Measurements from ENCODE around the gene ARHGAP15. TPM values are rescaled to one million over a fixed set of nuclear protein-coding genes. Genes with fewer than 3 reads are reported as not detected.

ARHGAP15 gene
- total RNA-seq, 2 donors from 2014 or later: 0.86 TPM; not detected in 1

- no peak overlapping the region for H3K4me3 ChIP-seq (ENCODE audit: low read length)
- H3K4me3 Mint-ChIP-seq: no peak overlapping the region
- H3K9me3 Mint-ChIP-seq: no peaks in the 10 kb centered on the region
- no peaks in the 10 kb centered on the region for H3K4me1 ChIP-seq (ENCODE audit: control insufficient read depth, insufficient read depth, low read length)
- peaks cover 11% of the 10 kb centered on the region for H3K4me1 Mint-ChIP-seq
- no peaks in the 10 kb centered on the region for H3K36me3 Mint-ChIP-seq (ENCODE audit: low read depth)
- no peaks in the 10 kb centered on the region for H3K36me3 ChIP-seq (ENCODE audit: control insufficient read depth, insufficient read depth, low read length)
- no peaks in the 10 kb centered on the region for H3K9me3 ChIP-seq (ENCODE audit: control insufficient read depth, low read length)
- H3K9ac ChIP-seq (ENCODE audit: extremely low read depth, low read length, poor library complexity, severe bottlenecking): no peak overlapping the region
- TF ChIP-seq, protein P1, sequence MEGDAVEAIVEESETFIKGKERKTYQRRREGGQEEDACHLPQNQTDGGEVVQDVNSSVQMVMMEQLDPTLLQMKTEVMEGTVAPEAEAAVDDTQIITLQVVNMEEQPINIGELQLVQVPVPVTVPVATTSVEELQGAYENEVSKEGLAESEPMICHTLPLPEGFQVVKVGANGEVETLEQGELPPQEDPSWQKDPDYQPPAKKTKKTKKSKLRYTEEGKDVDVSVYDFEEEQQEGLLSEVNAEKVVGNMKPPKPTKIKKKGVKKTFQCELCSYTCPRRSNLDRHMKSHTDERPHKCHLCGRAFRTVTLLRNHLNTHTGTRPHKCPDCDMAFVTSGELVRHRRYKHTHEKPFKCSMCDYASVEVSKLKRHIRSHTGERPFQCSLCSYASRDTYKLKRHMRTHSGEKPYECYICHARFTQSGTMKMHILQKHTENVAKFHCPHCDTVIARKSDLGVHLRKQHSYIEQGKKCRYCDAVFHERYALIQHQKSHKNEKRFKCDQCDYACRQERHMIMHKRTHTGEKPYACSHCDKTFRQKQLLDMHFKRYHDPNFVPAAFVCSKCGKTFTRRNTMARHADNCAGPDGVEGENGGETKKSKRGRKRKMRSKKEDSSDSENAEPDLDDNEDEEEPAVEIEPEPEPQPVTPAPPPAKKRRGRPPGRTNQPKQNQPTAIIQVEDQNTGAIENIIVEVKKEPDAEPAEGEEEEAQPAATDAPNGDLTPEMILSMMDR (conservative IDR thresholded peaks at IDR 0.05): no peak
- no peaks in the 10 kb centered on the region for H3K27me3 ChIP-seq (ENCODE audit: control insufficient read depth, insufficient read depth, low read length, poor library complexity, severe bottlenecking)
- no peak overlapping the region for H3K27ac ChIP-seq (ENCODE audit: low read depth, low read length)
- no peaks in the 10 kb centered on the region for H3K27me3 Mint-ChIP-seq (ENCODE audit: insufficient read depth)
- WGBS, 2 experiments (ENCODE audit: insufficient coverage in 1 of 2, insufficient read length in 1 of 2): 90 to 93% methylated on average over 4 to 5 of the region's 5 CpGs
- H3K27ac Mint-ChIP-seq: no peak overlapping the region
- DNase-seq: no peak
Observed at GRCh38 chr2:143742581-143742980, 613.4 kb downstream of the ARHGAP15 start.

DNA sequence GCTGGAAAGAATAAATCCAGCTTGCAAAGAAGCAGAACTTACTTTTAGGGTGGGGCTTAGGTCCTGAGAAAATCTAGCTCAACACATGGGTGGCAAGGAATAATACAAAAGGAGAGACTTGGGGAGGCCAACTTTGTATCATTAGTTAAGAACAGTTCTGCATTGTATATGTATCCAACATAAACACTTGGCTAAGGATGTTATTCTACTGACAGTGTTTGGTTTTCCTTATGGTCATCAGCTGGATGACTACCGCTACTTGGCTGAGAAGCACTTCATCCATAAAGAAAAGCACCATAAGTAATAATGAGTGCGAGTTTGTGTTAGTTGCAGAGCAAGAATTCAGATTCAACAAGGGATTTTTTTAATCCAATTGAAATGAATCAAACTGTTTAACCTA, 614.9 kb downstream of the ARHGAP15 start:
- Mint-ChIP-seq H3K27me3 (ENCODE audit: insufficient read depth) (no peaks in the 10 kb centered on the region), H3K36me3 (ENCODE audit: low read depth) (no peaks in the 10 kb centered on the region), H3K27ac (no peak overlapping the region), H3K4me3 (no peak overlapping the region), H3K4me1 (peaks cover 11% of the 10 kb centered on the region), H3K9me3 (no peaks in the 10 kb centered on the region)
- no peaks in the 10 kb centered on the region for H3K27me3 ChIP-seq (ENCODE audit: control insufficient read depth, insufficient read depth, low read length, poor library complexity, severe bottlenecking)
- H3K4me1 ChIP-seq (ENCODE audit: control insufficient read depth, insufficient read depth, low read length): no peaks in the 10 kb centered on the region
- WGBS, 2 experiments (ENCODE audit: insufficient coverage in 1 of 2, insufficient read length in 1 of 2): 95 to 100% methylated on average over 2 of the region's 2 CpGs
- no peak for DNase-seq
- TF ChIP-seq, protein P1 (conservative IDR thresholded peaks at IDR 0.05): no peak
- no peak overlapping the region for H3K4me3 ChIP-seq (ENCODE audit: low read length)
- H3K9ac ChIP-seq (ENCODE audit: extremely low read depth, low read length, poor library complexity, severe bottlenecking): no peak overlapping the region
- no peak overlapping the region for H3K27ac ChIP-seq (ENCODE audit: low read depth, low read length)
- no peaks in the 10 kb centered on the region for H3K9me3 ChIP-seq (ENCODE audit: control insufficient read depth, low read length)
- H3K36me3 ChIP-seq (ENCODE audit: control insufficient read depth, insufficient read depth, low read length): no peaks in the 10 kb centered on the region

GRCh38 chr2:143745060-143745459, 615.8 kb downstream of the ARHGAP15 start:
- Histone ChIP-seq H3K4me1 (ENCODE audit: control insufficient read depth, insufficient read depth, low read length) (no peaks in the 10 kb centered on the region), H3K27ac (ENCODE audit: low read depth, low read length) (no peak overlapping the region), H3K9ac (ENCODE audit: extremely low read depth, low read length, poor library complexity, severe bottlenecking) (no peak overlapping the region), H3K9me3 (ENCODE audit: control insufficient read depth, low read length) (no peaks in the 10 kb centered on the region), H3K27me3 (ENCODE audit: control insufficient read depth, insufficient read depth, low read length, poor library complexity, severe bottlenecking) (no peaks in the 10 kb centered on the region), H3K36me3 (ENCODE audit: control insufficient read depth, insufficient read depth, low read length) (no peaks in the 10 kb centered on the region), H3K4me3 (ENCODE audit: low read length) (no peak overlapping the region)
- Mint-ChIP-seq H3K9me3 (no peaks in the 10 kb centered on the region), H3K36me3 (ENCODE audit: low read depth) (no peaks in the 10 kb centered on the region), H3K27ac (no peak overlapping the region), H3K4me3 (no peak overlapping the region), H3K4me1 (peaks cover 5% of the 10 kb centered on the region), H3K27me3 (ENCODE audit: insufficient read depth) (no peaks in the 10 kb centered on the region)
- TF ChIP-seq, protein P1 (conservative IDR thresholded peaks at IDR 0.05): no peak
- no peak for DNase-seq
- 87 to 89% methylated on average over 2 of the region's 2 CpGs for WGBS, 2 experiments (ENCODE audit: insufficient coverage in 1 of 2, insufficient read length in 1 of 2)
